ENCODE measurements around the gene GSX2.
A peak's percentile ranks its signal among the peaks of the same experiment; 100 is the strongest.
"Not testable (repeated sequence)": the region's sequence is repeated elsewhere in the genome, so short reads cannot be mapped to it uniquely, and the experiment has no call there.

Gene GSX2

DNA sequence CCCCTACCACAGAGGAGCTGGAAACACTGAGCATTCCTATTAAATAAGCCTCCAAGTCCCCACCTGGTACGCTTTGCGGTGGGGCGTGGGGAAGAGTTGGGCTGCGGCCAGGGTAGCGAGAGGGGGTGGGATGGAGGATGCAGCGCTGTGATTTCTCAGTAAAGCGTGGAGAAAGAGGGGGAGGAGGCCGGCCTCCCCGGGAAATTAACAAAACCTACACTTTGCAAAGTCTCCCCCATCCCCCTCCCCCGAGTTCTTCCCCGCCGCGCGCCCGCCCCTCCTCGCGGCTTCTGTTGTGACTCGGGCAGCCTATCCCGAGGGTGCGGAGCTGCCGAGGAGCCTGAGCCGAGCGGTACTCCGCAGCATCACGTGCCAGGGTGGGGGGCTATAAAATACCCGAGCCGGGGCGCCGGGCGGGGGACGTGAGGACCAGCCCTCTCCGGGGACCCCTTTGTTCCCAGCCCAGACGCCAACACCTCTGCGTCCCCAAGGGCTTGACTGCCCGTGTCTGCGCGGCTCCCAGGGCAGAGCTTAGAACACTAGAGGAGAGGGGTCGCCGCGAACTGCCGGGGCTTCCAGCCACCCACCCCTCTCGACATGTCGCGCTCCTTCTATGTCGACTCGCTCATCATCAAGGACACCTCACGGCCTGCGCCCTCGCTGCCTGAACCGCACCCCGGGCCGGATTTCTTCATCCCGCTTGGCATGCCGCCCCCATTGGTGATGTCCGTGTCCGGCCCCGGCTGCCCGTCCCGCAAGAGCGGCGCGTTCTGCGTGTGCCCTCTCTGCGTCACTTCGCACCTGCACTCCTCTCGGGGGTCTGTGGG, at the start of gene GSX2:
GSX2 (plus strand) TSS at position 416 of the 827 bp plus-strand sequence; CDS start at position 598, 182 bp downstream.
- DNase-seq (ENCODE audit: low read depth in 2 of 2) = no peak

DNA sequence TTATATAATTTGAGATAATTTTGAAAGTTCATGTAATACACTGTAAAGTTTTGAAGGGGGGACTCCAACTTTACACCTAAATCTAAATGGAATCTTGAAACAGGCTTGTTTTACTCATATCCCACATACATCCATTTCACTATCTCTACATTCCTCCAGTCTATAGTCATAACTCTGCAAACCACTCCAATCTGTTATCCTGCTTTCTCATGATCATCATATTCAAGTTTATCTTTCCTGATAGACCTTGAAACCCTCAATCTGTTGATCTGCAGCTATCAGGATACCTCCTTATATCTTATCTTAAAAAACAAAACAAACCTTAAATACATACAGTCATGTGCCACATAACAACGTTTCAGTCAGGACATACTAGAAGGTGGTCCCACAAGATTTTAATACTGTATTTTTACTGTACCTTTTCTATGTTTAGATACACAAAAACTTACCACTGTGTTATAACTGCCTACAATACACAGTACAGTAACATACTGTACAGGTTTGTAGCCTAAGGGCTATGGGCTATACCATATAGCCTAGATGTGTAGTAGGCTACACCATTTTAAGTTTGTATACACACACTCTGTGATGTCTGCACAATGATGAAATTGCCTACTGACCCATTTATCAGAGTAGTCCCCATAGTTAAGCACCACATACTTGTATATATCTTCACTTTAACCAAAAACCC, 49.6 kb upstream of the GSX2 start:
- DNase-seq (ENCODE audit: low read depth in 2 of 2) = no peak

DNA sequence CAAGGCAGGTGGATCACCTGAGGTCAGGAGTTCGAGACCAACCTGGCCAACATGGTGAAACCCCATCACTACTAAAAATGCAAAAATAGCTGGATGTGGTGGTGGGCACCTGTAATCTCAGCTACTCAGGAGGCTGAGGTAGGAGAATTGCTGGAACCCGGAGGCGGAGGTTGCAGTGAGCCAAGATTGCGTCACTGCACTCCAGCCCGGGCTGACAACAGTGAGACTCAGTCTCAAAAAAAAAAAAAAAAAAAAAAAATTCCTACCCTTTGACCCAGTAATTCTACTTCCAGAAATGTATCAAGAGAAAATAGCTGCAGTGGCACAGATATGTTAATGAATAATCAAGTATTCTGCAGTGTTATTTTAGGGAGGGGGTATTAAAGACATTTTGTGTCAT, 46.6 kb upstream of the GSX2 start:
- DNase-seq (ENCODE audit: low read depth in 2 of 2) = not testable (repeated sequence)

DNA sequence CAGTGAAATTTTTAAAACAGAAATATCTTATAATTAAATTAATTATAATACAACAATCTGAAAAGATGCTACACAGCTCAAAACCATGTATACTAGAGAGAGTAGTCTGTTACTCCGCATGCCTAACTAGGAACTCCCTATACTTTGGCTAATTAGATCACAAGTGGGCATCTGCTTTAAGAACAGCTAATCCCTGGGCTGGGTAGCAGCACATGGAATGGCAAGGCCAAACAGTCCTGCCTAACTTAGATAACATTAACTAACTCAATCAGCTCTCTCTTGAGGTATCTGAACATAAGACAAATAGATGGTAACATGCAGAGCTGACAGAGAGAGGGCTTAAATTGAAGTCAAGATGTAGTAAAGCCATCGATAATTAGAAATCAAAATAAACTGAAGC, 45.5 kb upstream of the GSX2 start:
- DNase-seq (ENCODE audit: low read depth in 2 of 2) = no peak

DNA sequence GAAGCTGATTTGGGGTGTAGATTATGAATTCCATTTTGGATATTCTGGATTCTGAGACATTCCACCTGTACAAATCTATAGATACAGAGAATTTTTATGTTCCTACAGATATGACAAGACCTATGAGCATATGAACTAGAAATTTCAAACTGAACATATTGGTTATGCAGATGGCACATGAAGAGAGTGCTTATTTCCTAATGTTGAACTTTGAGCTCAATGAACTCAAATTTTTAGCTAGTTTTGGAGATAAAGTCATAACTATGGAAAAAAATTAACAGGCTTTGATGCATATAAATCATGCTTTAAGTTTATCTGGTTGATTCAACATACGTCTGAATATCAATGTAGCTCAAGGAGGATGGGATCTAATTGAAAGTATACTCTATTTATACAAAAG, 44.5 kb upstream of the GSX2 start:
- DNase-seq (ENCODE audit: low read depth in 2 of 2) = no peak

DNA sequence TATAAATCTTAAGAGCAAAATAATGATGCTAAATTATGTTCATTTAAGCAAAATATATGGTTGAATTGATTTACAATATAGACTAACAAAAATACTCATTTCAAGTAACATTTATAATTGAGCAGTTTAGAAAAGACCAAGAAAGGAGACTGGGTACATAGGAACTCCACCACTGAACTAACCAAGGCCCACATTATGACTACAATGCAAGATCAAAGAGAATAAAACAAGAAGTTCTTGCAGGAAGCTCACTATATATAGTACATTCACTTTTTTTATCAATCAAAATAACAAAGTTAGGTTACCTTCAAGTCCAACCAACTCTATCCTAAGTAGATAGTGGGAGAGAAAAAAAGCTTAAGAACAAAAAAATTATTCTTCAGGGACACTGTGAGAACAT, 43.6 kb upstream of the GSX2 start:
- DNase-seq (ENCODE audit: low read depth in 2 of 2) = no peak

DNA sequence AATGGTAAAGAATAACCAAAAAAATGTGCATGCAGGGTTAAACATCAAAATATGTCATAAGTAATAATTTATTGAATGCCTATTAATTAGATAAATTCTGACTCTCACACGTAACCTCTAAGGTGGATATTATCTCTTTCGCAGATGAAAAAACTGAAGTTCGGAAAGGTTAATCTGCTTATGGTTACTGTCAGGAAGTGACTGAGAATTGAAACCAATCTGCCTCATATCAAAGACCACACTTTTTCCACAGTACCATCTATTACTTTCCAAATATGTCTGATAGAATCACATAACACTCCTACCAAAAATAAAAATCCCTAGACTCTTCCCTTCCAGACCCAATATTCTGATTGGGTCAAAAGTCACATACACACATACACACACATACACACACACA, 41.8 kb upstream of the GSX2 start:
- no peak for DNase-seq (ENCODE audit: low read depth in 2 of 2)

DNA sequence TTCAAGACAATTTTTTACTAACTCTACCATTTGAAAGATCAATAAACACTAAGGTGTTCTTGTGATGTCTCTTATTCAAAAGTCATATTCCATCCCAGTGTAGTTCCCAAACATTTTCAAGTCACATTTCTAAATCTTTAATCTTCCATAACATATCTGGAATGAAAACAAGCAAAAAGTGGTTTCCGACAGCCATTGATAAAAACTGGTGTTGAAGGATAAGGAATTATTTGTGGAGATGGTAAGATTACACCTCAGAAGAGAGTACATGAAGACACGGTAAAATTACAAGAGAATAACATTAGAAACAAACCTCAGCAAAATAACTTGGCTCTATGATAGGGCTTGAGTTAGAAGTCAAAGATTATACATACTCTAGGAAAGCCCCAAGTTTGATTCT, 39.8 kb upstream of the GSX2 start:
- DNase-seq (ENCODE audit: low read depth in 2 of 2) = no peak

DNA sequence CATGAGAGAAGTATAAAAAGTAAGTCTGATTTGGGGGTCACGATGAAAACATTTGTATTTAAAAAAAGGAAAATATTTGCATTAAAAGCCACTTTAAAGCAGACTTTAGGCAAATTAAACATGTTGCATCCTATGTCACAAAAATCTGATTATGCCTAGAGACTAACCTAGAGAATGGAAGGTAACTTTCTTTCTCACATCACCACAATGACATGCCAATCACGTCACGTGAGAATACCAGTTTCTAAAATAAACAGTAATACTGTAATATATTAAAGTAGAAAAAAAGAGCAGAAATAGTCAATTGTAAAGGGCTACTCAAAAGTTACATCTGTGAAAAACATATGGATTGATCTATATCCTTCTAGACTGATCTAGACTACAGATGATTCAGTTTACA, 38.9 kb upstream of the GSX2 start:
- DNase-seq (ENCODE audit: low read depth in 2 of 2) = no peak

DNA sequence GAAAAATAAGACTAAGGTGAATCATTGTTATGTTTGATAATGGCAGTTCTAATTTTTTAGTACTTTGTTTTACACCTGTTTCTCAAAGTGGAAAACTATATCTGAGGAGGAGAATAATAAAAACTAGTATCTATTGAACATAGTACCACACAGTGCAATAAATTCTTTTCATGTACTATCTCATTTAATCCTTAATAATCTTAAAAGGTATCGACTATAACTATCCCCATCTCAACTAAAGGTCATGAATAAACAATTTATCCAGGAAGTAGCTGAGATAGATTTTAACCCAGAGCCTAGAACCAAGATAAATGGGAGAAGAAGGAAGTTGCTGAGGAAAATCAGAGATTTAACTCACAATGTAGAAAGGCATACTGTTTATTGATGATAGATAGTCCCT, 38.1 kb upstream of the GSX2 start:
- DNase-seq (ENCODE audit: low read depth in 2 of 2) = no peak

DNA sequence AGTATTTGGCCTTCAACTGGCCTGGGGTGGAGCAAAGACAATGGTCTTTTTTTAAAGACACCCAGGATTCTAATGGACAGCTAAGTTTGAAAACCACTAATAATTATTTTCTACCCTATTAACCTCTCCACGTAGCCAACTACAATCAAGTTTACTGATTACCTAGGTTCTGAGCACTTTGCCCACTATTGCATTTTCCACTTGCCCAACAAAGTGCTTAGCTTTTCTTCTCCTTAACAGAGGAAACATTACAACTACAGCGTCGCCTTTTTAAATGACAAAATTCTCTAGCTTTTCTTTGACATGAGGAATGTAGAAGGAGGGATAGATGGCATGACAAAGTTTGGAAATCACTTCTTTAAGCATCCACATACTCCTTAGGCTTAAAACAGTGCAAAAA, 37.6 kb upstream of the GSX2 start:
- DNase-seq (ENCODE audit: low read depth in 2 of 2) = no peak

DNA sequence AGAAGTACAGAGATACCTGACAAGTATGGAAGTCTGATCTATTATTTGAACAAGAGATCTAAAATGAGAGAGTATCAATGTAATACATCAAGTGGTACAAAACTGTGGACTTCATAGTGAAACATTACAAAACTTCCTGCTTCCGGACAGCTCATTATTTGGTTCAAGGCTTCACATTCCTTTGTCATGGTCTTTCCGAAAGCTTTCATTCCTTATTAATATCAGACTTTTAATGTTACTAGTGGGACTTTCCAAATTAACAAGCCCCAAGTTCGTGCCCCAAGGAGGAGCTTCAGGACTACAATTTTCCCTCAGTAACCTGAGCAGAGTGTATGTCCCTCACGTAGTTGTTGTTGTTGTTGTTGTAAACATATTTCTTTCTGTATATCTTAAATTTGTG, 36.7 kb upstream of the GSX2 start:
- DNase-seq (ENCODE audit: low read depth in 2 of 2) = no peak

DNA sequence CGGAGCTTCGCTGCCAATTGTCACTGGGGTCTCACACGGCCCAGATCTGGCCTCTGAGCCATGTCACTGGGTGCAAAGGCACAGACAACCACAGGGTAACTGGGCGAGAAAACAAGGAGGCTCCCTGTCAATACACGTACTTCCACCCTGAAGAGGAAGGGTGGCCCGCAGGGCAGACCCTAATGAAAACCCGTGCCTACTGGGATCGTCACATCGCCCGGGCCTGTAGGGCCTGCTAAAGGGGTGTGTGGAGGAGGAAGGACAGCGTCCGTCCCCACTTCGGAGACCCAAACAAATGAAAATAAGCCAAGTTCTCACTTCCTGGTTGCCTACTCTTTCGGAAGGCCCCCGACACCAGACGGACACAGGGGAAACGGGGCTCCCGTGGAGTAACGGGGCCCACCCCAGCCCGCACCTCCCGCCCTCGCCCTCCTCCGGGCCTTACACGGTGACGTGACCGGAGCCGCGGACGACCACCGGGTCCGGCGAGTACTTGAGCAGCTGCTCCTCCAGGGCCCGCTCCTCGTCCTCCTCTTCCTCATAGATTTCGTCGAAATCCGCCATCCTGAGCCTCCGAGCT, 36.1 kb upstream of the GSX2 start:
- DNase-seq (ENCODE audit: low read depth in 2 of 2) = peak; percentile 3 to 7

DNA sequence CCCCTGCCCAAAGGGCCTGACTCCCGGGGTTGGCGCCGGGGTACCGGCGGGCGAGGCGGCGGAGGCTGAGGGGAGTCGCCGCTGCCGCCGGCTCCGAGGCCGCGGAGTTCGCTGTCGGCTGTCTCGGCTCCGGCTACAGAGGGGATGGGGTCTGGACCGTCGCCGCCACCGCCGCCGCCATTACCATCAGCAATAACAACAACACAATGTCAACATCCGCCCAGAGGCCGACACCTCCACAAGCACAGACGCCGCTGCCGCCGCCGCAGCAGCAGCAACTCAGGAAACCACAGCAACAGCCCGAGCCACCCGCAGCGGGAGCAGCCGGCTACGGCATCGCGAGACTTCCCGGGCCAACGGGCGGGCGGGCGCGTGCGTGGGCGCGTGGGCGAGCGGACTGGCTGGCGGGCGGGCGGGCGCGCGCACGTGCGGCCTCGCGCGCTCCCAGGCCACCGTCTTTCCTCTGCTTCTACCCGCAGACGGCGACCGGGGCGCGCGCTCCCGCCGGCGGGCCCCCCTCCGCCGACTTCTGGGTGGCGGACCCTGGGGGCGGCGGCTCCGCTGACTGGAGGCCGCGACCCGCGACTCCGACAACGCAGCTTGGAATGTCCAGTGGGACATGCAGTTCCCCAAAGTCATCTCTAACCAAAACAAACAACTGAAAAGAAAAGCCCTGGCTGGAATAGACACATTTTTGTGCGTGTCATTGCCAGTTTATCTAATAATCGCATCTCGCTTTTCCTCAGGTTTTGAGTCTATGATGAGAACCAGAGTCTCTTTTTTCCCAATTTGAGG, 35.4 kb upstream of the GSX2 start, which contains the start of gene CHIC2:
CHIC2 (minus strand) TSS at position 289 of the 795 bp plus-strand sequence. CDS start 305 bp downstream, outside the sequence.
- peak; percentile 93 to 94 for DNase-seq (ENCODE audit: low read depth in 2 of 2)

DNA sequence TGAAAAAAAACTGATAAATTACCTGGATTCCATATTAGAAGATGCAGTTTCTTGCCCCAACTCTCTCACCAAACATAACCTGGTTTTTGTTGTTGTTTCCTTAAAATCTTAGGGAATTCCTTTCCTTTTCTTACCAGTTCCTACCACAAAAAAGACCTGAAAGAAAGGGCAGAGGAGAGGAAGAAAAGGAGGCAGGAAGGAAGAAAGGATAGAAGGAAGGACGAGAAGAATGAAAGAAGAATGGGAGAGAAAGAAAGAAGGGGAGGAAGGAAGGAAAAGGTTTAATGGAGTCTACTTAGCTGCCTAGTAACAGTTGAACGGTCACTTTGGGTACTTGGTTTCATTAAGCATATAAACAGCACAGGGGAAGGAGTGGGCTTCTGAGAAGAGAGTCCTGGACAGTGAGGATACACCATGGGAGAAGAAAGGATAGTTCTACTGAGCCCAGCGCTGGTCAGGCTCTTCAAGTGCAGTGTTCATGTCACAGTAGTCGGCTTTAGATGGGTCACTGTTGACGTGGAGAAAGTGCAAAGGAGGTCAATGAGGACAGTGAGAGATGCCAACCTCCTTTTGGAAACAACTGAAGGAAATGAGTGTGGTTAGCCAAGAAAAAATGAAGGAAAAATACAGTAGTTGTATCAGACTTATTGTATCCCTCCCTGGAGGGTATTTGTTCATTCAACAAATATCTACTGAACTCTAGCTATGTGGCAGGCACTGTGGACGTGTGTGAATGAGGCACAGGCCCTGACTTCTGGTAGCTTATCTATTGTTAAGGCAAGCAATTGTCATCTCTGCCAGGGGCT, 34.5 kb upstream of the GSX2 start:
- no peak for DNase-seq (ENCODE audit: low read depth in 2 of 2)

DNA sequence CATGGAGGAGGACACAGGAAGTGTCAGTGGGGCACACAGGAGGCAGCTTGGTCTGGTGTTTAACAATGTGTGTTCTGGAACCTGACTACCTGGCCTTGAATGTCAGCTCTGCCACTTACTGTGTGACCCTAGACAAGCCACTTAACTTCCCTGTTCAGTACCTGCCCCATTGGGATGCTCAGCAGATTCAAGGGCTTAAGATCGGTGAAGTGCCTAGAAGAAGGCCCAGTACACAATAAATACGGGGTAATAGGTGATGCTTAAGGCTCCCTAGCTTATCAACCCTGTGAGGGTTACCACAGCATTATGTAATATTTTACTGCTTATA, 33.9 kb upstream of the GSX2 start:
- no peak for DNase-seq (ENCODE audit: low read depth in 2 of 2)

DNA sequence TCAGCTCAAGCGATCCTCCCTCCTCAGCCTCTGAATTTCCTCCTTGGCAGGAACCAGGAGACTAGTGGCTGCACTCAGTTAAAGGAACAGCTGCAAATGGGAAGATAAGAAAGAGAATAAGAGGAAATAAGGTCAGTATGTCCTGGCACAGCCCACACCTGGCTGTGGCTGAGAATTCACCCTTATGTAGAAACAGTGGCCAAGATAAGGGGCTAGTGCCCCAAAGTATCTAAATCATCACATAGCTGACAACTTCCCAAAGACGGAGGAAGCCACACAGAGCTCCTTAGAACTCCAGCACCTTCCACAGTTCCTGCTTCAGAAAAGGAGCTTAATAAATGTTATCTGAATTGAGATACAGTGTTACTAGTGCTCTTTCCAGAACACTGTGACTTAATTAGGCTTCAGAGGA, 33.2 kb upstream of the GSX2 start:
- DNase-seq (ENCODE audit: low read depth in 2 of 2) = no peak

DNA sequence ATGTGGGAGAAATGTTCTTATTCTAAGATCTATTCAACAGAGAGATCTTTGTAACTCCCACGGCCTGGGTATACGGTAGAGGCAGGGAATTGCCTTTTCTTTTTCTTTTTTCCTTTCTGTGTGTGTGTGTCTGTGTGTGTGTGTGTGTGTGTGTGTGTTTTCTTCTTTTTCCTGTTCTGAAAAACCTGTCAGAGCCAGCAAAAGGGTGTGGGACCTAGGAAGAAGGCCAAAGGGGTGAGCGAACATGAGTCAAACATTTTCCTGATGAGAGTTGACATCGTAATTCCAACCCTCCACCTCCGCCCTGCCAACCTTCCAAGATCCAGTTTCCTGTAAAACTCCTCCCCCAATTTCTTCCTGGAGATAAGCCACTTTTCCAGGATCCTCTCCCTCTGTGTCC, 32.8 kb upstream of the GSX2 start:
- no peak for DNase-seq (ENCODE audit: low read depth in 2 of 2)

DNA sequence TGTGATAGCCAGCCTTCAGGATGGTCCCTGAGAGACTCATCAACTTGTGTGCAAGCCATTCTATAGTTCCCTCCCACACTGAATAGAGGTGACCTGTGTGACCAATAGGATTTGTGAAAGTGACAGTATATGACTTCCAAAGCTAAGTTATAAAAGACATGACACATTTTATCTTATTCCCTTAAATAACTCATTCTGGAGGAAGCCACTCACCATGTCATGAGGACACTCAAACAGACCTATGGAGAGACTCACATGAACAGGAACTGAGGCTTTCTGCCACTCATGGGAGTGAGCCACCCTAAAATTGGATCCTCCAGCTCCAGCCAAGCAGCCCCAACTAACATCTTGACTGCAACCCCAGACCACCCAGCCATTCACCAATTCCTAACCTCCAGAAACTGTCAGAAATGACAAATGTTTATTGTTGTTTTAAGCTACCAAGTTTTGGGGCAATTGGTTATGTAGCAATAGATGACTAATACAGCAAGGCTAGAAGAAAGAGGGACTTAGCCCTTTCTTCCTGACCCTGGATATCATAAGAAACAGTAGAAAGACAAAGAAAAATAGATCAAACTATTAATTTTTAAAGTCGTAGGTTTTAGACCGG, 26.6 kb upstream of the GSX2 start:
- DNase-seq (ENCODE audit: low read depth in 2 of 2) = no peak

DNA sequence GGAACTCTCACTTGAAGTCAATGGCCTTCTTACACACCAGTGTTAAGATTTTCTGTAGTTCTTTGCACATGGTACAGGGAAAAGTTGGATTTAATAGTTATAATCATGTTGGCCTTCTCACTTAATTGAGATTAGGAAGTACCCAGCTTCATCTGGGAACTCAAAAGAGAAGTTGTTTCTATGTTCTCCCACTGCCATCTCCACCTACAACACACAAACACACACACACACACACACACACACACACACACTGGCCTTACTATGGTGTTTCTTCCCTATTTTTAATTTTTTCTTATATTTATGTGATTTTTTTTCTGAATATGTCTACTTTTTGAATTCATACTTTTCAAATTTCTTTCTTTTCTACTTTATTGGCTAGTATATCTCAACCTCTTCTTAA, 25.6 kb upstream of the GSX2 start:
- DNase-seq (ENCODE audit: low read depth in 2 of 2) = no peak

DNA sequence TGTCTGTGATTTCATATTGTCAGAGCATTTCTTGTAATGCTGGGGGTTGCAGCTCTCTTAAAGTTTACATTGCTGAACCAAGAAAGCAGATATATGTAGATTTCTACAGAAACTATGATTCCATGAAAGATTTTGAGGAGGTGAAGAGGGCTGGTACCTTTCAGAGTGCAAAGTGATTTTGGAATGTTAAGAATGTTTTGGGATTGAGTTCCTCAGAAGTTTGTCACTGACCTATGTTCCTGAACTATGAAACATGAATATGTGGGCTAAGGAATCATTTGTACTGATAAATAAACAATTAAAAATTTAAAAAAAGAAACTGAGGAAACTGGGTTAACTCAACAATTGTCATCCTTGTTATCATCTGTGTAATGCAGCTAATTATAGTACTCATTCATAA, 23.3 kb upstream of the GSX2 start:
- no peak for DNase-seq (ENCODE audit: low read depth in 2 of 2)
